Fibroblast of the conjunctiva (primary cell): ENCODE results near the gene PDCD2.
"Not testable (repeated sequence)": the region's sequence is repeated elsewhere in the genome, so short reads cannot be mapped to it uniquely, and the experiment has no call there.

ENCODE experiments used
- DNase-seq: peaks from one replicate; pipeline ENCODE4 v3.0.0-alpha.2; 2010; ENCODE audit warnings: low read depth

Gene PDCD2

GRCh38 chr6:170584181-170584953 is at the start of gene PDCD2:
Gene PDCD2 (minus strand): TSS chr6:170584637. CDS start chr6:170584581, 56 bp downstream.
- DNase-seq: peak; percentile 79

- not testable (repeated sequence) for DNase-seq
Observed at GRCh38 chr6:170616020-170616554, 31.6 kb upstream of the PDCD2 start.

GRCh38 chr6:170612256-170612804 is 27.9 kb upstream of the PDCD2 start:
- DNase-seq: not testable (repeated sequence)

GRCh38 chr6:170609225-170609624 is 24.8 kb upstream of the PDCD2 start:
- DNase-seq: not testable (repeated sequence)

GRCh38 chr6:170605574-170606259 is 21.3 kb upstream of the PDCD2 start:
- DNase-seq: no peak

- DNase-seq: no peak
Observed at GRCh38 chr6:170597278-170597677, 12.8 kb upstream of the PDCD2 start.

GRCh38 chr6:170596426-170596825 is 12.0 kb upstream of the PDCD2 start:
- DNase-seq: no peak

- no peak for DNase-seq
Observed at GRCh38 chr6:170590725-170591124, 6.3 kb upstream of the PDCD2 start.

- DNase-seq: no peak
Observed at GRCh38 chr6:170584954-170585498, 589 bp upstream of the PDCD2 start.

- DNase-seq: no peak
Observed at GRCh38 chr6:170583756-170584180, 669 bp downstream of the PDCD2 start.

- no peak for DNase-seq
Observed at GRCh38 chr6:170578909-170579308, 5.5 kb downstream of the PDCD2 start.

GRCh38 chr6:170575250-170575649 is 9.2 kb downstream of the PDCD2 start:
- no peak for DNase-seq

- DNase-seq: no peak
Observed at GRCh38 chr6:170572704-170573466, 11.6 kb downstream of the PDCD2 start.

- DNase-seq: no peak
Observed at GRCh38 chr6:170564936-170565530, 19.4 kb downstream of the PDCD2 start.

- no peak for DNase-seq
Observed at GRCh38 chr6:170561555-170561954, 22.9 kb downstream of the PDCD2 start.

- no peak for DNase-seq
Observed at GRCh38 chr6:170555305-170555704, 29.1 kb downstream of the PDCD2 start.

- no peak for DNase-seq
Observed at GRCh38 chr6:170554796-170555137, 29.7 kb downstream of the PDCD2 start.

GRCh38 chr6:170554013-170554795 is 30.2 kb downstream of the PDCD2 start, which contains the start of gene TBP:
Gene TBP (plus strand): TSS chr6:170554369. CDS start chr6:170557030, 2,661 bp downstream.
- DNase-seq: peak; percentile 97

- DNase-seq: no peak
Observed at GRCh38 chr6:170553534-170554012, 30.9 kb downstream of the PDCD2 start.
